Panc1 (cell line): Measurements from ENCODE around the gene SNTG2. TPM values are rescaled to one million over a fixed set of nuclear protein-coding genes. Genes with fewer than 3 reads are reported as not detected.

Source experiments
- ATAC-seq: fragments of 200-7000 bp; cut with Tn5 transposase; 2 replicates; pipeline ENCODE4 v1.9.1; 2020; ENCODE audit warnings: mild to moderate bottlenecking, moderate library complexity
- BruUV-seq: library from RNA; stranded (reverse); fragments of 400-500 nt; replicated peaks from 2 replicates; lab custom pipeline; 2021; lab: Mats Ljungman, UMichigan
- CTCF ChIA-PET: fragments of 300-600 bp; sonication (Branson Sonifier 250); formaldehyde crosslinking; loops from one replicate; lab custom pipeline; 2022; ENCODE audit warnings: antibody characterized with exemption; lab: Charles Lee
- POLR2A ChIA-PET: fragments of 300-600 bp; sonication (Branson Sonifier 250); formaldehyde crosslinking; loops from one replicate; lab custom pipeline; 2022; ENCODE audit warnings: antibody characterized with exemption; lab: Charles Lee
- DNase-seq: peaks from one replicate; pipeline ENCODE4 v3.0.0-alpha.2; 2010; ENCODE audit warnings: low read depth, low spot score
- H3K27ac ChIP-seq: 2 replicates; pipeline ENCODE4 v1.5.1; 2011; ENCODE audit warnings: mild to moderate bottlenecking, low read length, inconsistent platforms
- H3K27me3 ChIP-seq: fragments of 200-500 bp; sonication (Bioruptor generic); 2 replicates; pipeline ENCODE4 v1.6.0; 2014; ENCODE audit warnings: low read length, inconsistent platforms; ENCODE audit not compliant: control insufficient read depth, insufficient read depth
- H3K36me3 ChIP-seq: fragments of 200-500 bp; sonication (Bioruptor generic); 2 replicates; pipeline ENCODE4 v1.5.1; 2014; ENCODE audit warnings: inconsistent platforms, mild to moderate bottlenecking, low read length, moderate library complexity; ENCODE audit not compliant: control insufficient read depth, insufficient read depth
- H3K4me1 ChIP-seq: 2 replicates; pipeline ENCODE4 v1.5.1; 2011; ENCODE audit warnings: inconsistent platforms, mild to moderate bottlenecking, low read length, moderate library complexity; ENCODE audit not compliant: control insufficient read depth, insufficient read depth
- H3K4me3 ChIP-seq, 2 experiments: 2 replicates each; pipeline ENCODE4 v1.5.1; 2011 to 2012; ENCODE audit warnings: low read depth in 2 of 2, low read length in 2 of 2, mild to moderate bottlenecking in 2 of 2, inconsistent platforms in 1 of 2, moderate library complexity in 1 of 2
- H3K9me3 ChIP-seq: fragments of 200-500 bp; sonication (Bioruptor generic); 2 replicates; pipeline ENCODE4 v1.5.1; 2014; ENCODE audit warnings: low read depth, mild to moderate bottlenecking, inconsistent platforms, low read length, moderate library complexity; ENCODE audit not compliant: control insufficient read depth, insufficient read depth
- CTCF ChIP-seq: fragments of 450-650 bp; IDR thresholded peaks from 2 replicates; pipeline ENCODE4 v1.5.1; 2017; ENCODE audit warnings: mild to moderate bottlenecking
- POLR2AphosphoS5 ChIP-seq: IDR thresholded peaks from 2 replicates; pipeline ENCODE4 v1.6.1; 2012; ENCODE audit warnings: mild to moderate bottlenecking, low read depth, low read length, moderate library complexity
- REST ChIP-seq, 2 experiments: IDR thresholded peaks; 2 replicates each; pipeline ENCODE4 v1.6.1; 2011 to 2012; ENCODE audit warnings: low read depth in 2 of 2, control low read depth in 1 of 2, low read length in 1 of 2, mild to moderate bottlenecking in 1 of 2, moderate library complexity in 1 of 2; ENCODE audit not compliant: insufficient read depth in 1 of 2
- SIN3A ChIP-seq: IDR thresholded peaks from 2 replicates; pipeline ENCODE4 v1.6.1; 2012; ENCODE audit warnings: low read depth, mild to moderate bottlenecking, low read length, moderate library complexity, borderline replicate concordance; ENCODE audit not compliant: insufficient read depth
- TCF7L2 ChIP-seq: IDR thresholded peaks from 2 replicates; pipeline ENCODE4 v1.6.1; 2011; ENCODE audit warnings: mild to moderate bottlenecking, low read depth, low read length, inconsistent platforms
- in situ Hi-C: cut with HindIII; loops from 2 replicates; pipeline ENCODE4 v1.10.0; 2016; ENCODE audit warnings: low sequenced_read_pairs, low pct_unique_long_range_greater_than_20kb
- intact Hi-C: fragments of 100-400 bp; cut with micrococcal nuclease; formaldehyde crosslinking; loops from one replicate; pipeline ENCODE4 v1.10.0; 2022; ENCODE audit not compliant: unreplicated experiment
- total RNA-seq: library from RNA; stranded (reverse); gene quantifications from one replicate; pipeline ENCODE4 v1.2.1, GENCODE V29; 2021; ENCODE audit not compliant: unreplicated experiment

SNTG2 gene
- total RNA-seq, 1 experiment from 2014 or later, result not detected

GRCh38 chr2:1321321-1321720 is 370.7 kb downstream of the SNTG2 start:
- intact Hi-C loops, result no loop called here

GRCh38 chr2:1324884-1325283 is 374.2 kb downstream of the SNTG2 start:
- H3K36me3 ChIP-seq, result no peaks in the 10 kb centered on the region
- no TSS peak for BruUV-seq
- intact Hi-C loops, result no loop called here
- no peak overlapping the region for H3K4me3 ChIP-seq
- H3K27ac ChIP-seq, result no peak overlapping the region
- H3K4me1 ChIP-seq, result no peaks in the 10 kb centered on the region
- DNase-seq (no peak), ATAC-seq (no peak)
- ChIA-PET POLR2A (no interaction called here), CTCF (no interaction called here)
- H3K27me3 ChIP-seq, result no peaks in the 10 kb centered on the region
- in situ Hi-C loops, result no loop called here
- TF ChIP-seq TCF7L2, result no peak
- no peak for TF ChIP-seq CTCF
- H3K9me3 ChIP-seq, result no peaks in the 10 kb centered on the region

More at GRCh38 chr2:1321321-1321720, 370.7 kb downstream of the SNTG2 start:
- Histone ChIP-seq H3K36me3 (no peaks in the 10 kb centered on the region), H3K27ac (no peak overlapping the region), H3K27me3 (no peaks in the 10 kb centered on the region), H3K4me1 (no peaks in the 10 kb centered on the region), H3K4me3 (no peak overlapping the region), H3K9me3 (no peaks in the 10 kb centered on the region)
- ATAC-seq (no peak), DNase-seq (no peak)
- in situ Hi-C loops, result no loop called here
- ChIA-PET POLR2A (no interaction called here), CTCF (no interaction called here)
- BruUV-seq, result no TSS peak
- TF ChIP-seq TCF7L2, result no peak
- no peak for TF ChIP-seq POLR2AphosphoS5
- TF ChIP-seq CTCF, result no peak
- no peak for TF ChIP-seq REST (IDR thresholded peaks at IDR 0.05; ENCODE audit: insufficient read depth in 1 of 2, low read depth in 2 of 2, low read length in 1 of 2)
- no peak for TF ChIP-seq SIN3A
